Neural crest cell (in vitro differentiated cells): ENCODE results near the gene ARMH4. TPM values are rescaled to one million over a fixed set of nuclear protein-coding genes. Genes with fewer than 3 reads are reported as not detected.
A peak's percentile ranks its signal among the peaks of the same experiment; 100 is the strongest.

Experiments used
- DNase-seq: peaks from one replicate; pipeline ENCODE4 v3.0.0; 2021; ENCODE audit warnings: low read depth, mixed read lengths, low spot score
- H3K27ac Mint-ChIP-seq: one replicate; pipeline ENCODE4 v1.8.0; 2021; ENCODE audit warnings: mild to moderate bottlenecking, mixed read lengths; ENCODE audit not compliant: unreplicated experiment
- H3K27me3 Mint-ChIP-seq: 2 replicates; pipeline ENCODE4 v1.8.0; 2021; ENCODE audit warnings: low read depth, mild to moderate bottlenecking, mixed read lengths
- H3K36me3 Mint-ChIP-seq: 2 replicates; pipeline ENCODE4 v1.8.0; 2021; ENCODE audit warnings: low read depth, mild to moderate bottlenecking, mixed read lengths
- H3K4me1 Mint-ChIP-seq: 2 replicates; pipeline ENCODE4 v1.8.0; 2021; ENCODE audit warnings: mixed read lengths
- H3K4me3 Mint-ChIP-seq: one replicate; pipeline ENCODE4 v1.8.0; 2021; ENCODE audit warnings: mild to moderate bottlenecking, mixed read lengths
- H3K9me3 Mint-ChIP-seq: 2 replicates; pipeline ENCODE4 v1.8.0; 2021; ENCODE audit warnings: mixed read lengths
- long read RNA-seq: library from polyadenylated mRNA; unstranded; transcript quantifications from one replicate; pipeline ENCODE4 v2.0.0, GENCODE V29; 2020
- total RNA-seq: library from RNA; stranded (reverse); gene quantifications from 2 replicates; pipeline ENCODE4 v1.2.1, GENCODE V29; 2021
- TF ChIP-seq, protein P1 (sequence below): fragments of 200-600 bp; sonication (generic); conservative IDR thresholded peaks from 2 replicates; pipeline ENCODE4 v1.5.0; 2021; ENCODE audit warnings: antibody characterized with exemption, mild to moderate bottlenecking

Gene ARMH4
- total RNA-seq = 31.2 and 36.2 TPM in 2 replicates
- long read RNA-seq, full-length matches to known transcripts = 26 of 142 reads
- long read RNA-seq, partial matches to known transcripts = 96 of 142 reads
- long read RNA-seq, other reads (novel, unspliced or antisense) = 20 of 142 reads

GRCh38 chr14:58152014-58152857, at the start of gene ARMH4:
ARMH4 (minus strand) TSS chr14:58152213; CDS start chr14:58139358, 12,855 bp downstream.
- Mint-ChIP-seq H3K4me1 (peaks cover 23% of the 10 kb centered on the region), H3K9me3 (no peaks in the 10 kb centered on the region), H3K36me3 (no peaks in the 10 kb centered on the region), H3K4me3 (peak within 1 kb of the TSS; percentile 96), H3K27me3 (peaks cover 23% of the 10 kb centered on the region), H3K27ac (peak within 1 kb of the TSS; percentile 97)
- TF ChIP-seq, protein P1, sequence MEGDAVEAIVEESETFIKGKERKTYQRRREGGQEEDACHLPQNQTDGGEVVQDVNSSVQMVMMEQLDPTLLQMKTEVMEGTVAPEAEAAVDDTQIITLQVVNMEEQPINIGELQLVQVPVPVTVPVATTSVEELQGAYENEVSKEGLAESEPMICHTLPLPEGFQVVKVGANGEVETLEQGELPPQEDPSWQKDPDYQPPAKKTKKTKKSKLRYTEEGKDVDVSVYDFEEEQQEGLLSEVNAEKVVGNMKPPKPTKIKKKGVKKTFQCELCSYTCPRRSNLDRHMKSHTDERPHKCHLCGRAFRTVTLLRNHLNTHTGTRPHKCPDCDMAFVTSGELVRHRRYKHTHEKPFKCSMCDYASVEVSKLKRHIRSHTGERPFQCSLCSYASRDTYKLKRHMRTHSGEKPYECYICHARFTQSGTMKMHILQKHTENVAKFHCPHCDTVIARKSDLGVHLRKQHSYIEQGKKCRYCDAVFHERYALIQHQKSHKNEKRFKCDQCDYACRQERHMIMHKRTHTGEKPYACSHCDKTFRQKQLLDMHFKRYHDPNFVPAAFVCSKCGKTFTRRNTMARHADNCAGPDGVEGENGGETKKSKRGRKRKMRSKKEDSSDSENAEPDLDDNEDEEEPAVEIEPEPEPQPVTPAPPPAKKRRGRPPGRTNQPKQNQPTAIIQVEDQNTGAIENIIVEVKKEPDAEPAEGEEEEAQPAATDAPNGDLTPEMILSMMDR = peak; percentile 27
- DNase-seq = peak; percentile 79

GRCh38 chr14:58200846-58201245, 48.8 kb upstream of the ARMH4 start:
- H3K27ac Mint-ChIP-seq = peak overlapping the region; percentile 96
- peaks cover 2% of the 10 kb centered on the region for H3K27me3 Mint-ChIP-seq
- TF ChIP-seq, protein P1 = no peak
- peaks cover 25% of the 10 kb centered on the region for H3K4me1 Mint-ChIP-seq
- H3K9me3 Mint-ChIP-seq = no peaks in the 10 kb centered on the region
- DNase-seq = no peak
- no peaks in the 10 kb centered on the region for H3K36me3 Mint-ChIP-seq
- H3K4me3 Mint-ChIP-seq = peak overlapping the region; percentile 98

DNA sequence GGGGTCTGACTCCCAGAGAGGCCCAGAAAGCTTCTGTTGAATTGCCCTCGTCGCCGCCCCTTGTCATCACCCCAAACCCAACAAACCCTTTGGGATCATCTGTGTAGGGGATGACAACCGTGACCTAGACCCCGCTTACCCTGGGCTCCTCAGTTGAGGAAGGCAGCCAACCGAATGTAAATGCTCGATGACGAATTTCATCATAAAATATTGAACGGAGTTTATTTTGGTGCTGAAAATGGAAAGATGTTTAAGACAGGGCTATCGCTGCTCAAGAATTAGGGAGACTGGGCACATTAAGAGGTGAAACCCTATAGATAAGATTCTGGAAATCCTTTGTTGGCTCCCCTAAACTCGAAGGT, 48.4 kb upstream of the ARMH4 start:
- Mint-ChIP-seq H3K36me3 (no peaks in the 10 kb centered on the region), H3K4me1 (peaks cover 25% of the 10 kb centered on the region), H3K9me3 (no peaks in the 10 kb centered on the region), H3K27me3 (peaks cover 4% of the 10 kb centered on the region), H3K27ac (peak overlapping the region; percentile 96), H3K4me3 (peak overlapping the region; percentile 98)
- DNase-seq = no peak
- TF ChIP-seq, protein P1 = no peak

- Mint-ChIP-seq H3K9me3 (no peaks in the 10 kb centered on the region), H3K27me3 (peaks cover 4% of the 10 kb centered on the region), H3K36me3 (no peaks in the 10 kb centered on the region), H3K4me3 (peak within 1 kb of the TSS; percentile 98), H3K4me1 (peaks cover 25% of the 10 kb centered on the region), H3K27ac (peak within 1 kb of the TSS; percentile 96)
- TF ChIP-seq, protein P1 = no peak
- DNase-seq = peak; percentile 75
Measured at GRCh38 chr14:58199726-58200479, 47.9 kb upstream of the ARMH4 start, which contains the start of gene ACTR10. ACTR10 (plus strand) TSS chr14:58200149; CDS start chr14:58200218, 69 bp downstream.

DNA sequence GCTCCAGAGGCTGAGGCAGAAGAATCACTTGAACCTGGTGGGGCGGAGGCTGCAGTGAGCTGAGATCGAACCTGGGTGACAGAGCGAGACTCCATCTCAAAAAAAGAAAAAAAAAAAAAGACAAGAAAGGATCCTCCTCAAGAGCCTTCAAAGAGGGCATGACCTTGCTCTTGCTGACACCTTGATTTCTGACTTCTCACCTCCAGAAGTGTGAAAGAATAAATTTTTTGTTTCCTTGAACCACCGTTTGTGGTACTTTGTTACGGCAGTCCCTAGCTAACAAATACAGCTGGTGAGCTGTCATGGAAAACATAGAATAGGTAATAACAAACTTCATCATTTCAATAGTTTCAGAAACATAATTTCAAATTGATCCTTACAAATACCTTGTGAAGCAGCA, 46.1 kb upstream of the ARMH4 start:
- Mint-ChIP-seq H3K4me1 (peaks cover 25% of the 10 kb centered on the region), H3K36me3 (no peaks in the 10 kb centered on the region), H3K27me3 (peaks cover 4% of the 10 kb centered on the region), H3K4me3 (peak overlapping the region; percentile 45), H3K9me3 (no peaks in the 10 kb centered on the region), H3K27ac (no peak overlapping the region)
- DNase-seq = no peak
- TF ChIP-seq, protein P1 = no peak
